ENCODE data around the gene CCDC61. TPM values are rescaled to one million over a fixed set of nuclear protein-coding genes. Genes with fewer than 3 reads are reported as not detected.

CCDC61 gene
- total and polyA plus RNA-seq, 7 donors = 2.9 to 6.2 (median 5.3) TPM

DNA sequence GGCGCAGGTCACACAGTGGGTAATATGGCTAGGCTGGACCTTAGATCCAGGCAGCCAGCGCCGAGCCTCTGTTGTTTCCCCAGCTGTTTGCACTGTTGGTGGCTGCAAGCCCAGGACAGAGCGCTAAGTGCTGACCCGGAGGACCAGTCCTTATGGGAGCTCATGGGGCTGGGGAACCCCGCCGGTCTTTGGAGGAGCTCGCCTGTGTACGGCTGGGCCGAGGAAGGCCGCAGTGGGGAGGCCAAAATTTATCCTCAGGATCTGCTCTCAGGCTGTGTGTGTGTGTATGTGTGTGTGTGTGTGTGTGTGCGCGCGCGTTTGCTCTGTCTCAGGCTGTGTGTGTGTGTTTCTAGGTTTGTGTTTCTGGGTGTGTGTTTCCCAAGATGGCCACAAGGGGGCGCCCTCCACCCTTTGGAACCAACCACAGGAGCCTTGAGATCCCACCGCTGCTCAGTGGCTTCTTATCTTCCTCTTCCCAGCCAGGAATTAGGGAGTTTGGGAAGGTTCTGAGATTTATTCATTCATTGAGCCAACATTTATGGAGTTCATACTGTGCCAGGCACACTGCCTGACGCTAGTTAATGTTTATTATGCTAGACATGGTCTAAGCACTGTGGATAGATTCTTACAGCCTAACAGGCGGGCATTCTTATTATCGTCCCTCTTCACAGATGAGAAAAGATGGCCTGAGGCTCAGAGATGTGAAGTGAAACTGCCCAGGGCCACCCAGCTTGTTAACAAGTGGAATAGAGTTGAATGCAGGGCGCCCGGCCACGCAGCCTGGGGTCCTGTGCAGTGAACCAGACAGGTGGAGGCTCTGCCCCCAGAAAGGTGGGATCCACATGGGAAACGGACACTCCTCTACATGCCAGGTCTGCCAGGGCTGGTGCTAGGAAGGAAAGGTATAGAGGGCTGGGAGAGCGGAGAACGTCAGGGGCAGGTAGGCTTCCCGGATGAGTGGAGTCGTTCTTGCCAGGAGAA is 14.6 kb downstream of the CCDC61 start:
- Histone ChIP-seq H3K36me3 (ENCODE audit: insufficient read depth in 1 of 2, low read depth in 1 of 2) (peaks cover 0 to 5% of the 10 kb centered on the region in 2 donors), H3K27ac (no peak overlapping the region), H3K4me3 (no peak overlapping the region), H3K4me1 (no peaks in the 10 kb centered on the region), H3K9me3 (no peaks in the 10 kb centered on the region), H3K27me3 (ENCODE audit: insufficient read depth in 3 of 3, low read length in 2 of 3) (peaks cover 0 to 21% (median 4%) of the 10 kb centered on the region in 3 donors)
- DNase-seq (peak; percentile 67 to 78), ATAC-seq (peak; percentile 55 to 82 (median 78))
- TF ChIP-seq, protein P1, sequence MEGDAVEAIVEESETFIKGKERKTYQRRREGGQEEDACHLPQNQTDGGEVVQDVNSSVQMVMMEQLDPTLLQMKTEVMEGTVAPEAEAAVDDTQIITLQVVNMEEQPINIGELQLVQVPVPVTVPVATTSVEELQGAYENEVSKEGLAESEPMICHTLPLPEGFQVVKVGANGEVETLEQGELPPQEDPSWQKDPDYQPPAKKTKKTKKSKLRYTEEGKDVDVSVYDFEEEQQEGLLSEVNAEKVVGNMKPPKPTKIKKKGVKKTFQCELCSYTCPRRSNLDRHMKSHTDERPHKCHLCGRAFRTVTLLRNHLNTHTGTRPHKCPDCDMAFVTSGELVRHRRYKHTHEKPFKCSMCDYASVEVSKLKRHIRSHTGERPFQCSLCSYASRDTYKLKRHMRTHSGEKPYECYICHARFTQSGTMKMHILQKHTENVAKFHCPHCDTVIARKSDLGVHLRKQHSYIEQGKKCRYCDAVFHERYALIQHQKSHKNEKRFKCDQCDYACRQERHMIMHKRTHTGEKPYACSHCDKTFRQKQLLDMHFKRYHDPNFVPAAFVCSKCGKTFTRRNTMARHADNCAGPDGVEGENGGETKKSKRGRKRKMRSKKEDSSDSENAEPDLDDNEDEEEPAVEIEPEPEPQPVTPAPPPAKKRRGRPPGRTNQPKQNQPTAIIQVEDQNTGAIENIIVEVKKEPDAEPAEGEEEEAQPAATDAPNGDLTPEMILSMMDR (IDR thresholded peaks at IDR 0.05) = peak; percentile 76
- intact Hi-C loops (cut with DNase I) = no loop called here
- WGBS, 3 donors = 57 to 65% (median 60%) methylated on average over 24 to 28 of the region's 28 CpGs

DNA sequence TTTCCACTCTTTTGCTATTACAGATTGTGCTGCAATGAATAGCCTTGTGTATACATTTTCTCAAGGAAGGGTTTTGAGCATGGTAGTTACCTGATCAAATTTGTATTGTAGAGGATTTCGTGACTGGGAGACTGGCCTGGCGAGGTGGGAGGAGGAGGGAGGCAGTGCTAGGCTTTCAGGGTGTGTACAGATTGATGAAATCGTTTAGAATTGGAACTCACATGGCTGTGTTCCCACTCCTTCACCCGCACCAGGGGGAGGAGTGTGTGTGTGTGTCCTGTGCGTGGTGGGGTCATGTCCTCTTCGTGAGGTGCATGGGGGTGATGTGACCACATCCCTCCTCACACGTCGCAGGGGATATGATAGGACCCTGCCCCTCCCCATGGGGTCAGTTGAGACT is 19.3 kb downstream of the CCDC61 start:
- intact Hi-C loops (cut with DNase I) = no loop called here

DNA sequence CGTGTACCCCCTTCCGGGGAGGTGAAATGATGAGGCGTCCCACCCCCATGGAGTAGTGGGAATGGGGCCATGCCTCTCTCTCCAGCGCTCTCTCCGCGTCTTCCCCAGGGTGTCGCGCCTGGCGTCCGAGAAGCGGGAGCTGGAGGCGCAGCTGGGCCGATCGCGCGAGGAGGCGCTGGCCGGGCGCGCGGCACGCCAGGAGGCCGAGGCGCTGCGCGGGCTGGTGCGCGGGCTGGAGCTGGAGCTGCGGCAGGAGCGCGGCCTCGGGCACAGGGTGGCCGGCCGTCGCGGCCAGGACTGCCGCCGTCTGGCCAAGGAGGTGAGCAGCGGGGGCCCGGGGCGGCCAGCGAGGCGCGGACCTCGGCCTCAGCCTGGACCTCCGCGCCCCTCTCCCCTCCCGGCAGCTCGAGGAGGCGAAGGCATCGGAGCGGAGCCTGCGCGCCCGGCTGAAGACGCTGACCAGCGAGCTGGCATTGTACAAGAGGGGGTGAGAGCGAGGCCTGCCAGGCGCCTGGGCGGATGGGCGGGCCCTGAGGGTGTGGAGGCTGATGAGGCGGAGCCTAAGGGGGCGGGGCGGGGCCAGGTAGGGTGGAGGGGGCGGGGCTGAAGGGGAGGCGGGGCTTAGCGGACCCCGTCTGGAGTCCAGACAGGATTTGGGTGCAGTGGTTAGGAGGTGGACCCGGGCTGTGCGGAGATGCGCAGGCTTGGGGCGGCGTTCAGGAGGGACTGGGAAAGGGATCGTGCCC is 19.8 kb downstream of the CCDC61 start:
- Histone ChIP-seq H3K27me3 (ENCODE audit: insufficient read depth in 3 of 3, low read length in 2 of 3) (peaks cover 0 to 35% (median 19%) of the 10 kb centered on the region in 3 donors), H3K4me3 (peak overlapping the region; percentile 76), H3K4me1 (no peaks in the 10 kb centered on the region), H3K36me3 (ENCODE audit: insufficient read depth in 1 of 2, low read depth in 1 of 2) (no peaks in the 10 kb centered on the region), H3K9me3 (no peaks in the 10 kb centered on the region), H3K27ac (no peak overlapping the region)
- TF ChIP-seq, protein P1 (IDR thresholded peaks at IDR 0.05) = no peak
- peak; percentile 54 to 72 for DNase-seq
- 5 to 8% (median 7%) methylated on average over 57 to 74 of the region's 74 CpGs for WGBS, 3 donors
- peak; percentile 37 to 55 (median 46) for ATAC-seq
- intact Hi-C loops (cut with DNase I) = loop anchor here in 1 of 2 donors (5.0 kb wide), 1 partner anchor 148 kb away; no protein-coding TSS in a partner anchor

More for the DNA sequence above, 19.3 kb downstream of the CCDC61 start:
- H3K36me3 ChIP-seq (ENCODE audit: insufficient read depth in 1 of 2, low read depth in 1 of 2) = no peaks in the 10 kb centered on the region
- no peaks in the 10 kb centered on the region for H3K4me1 ChIP-seq
- peak overlapping the region; percentile 25 for H3K4me3 ChIP-seq
- no peaks in the 10 kb centered on the region for H3K9me3 ChIP-seq
- no peak for ATAC-seq
- H3K27me3 ChIP-seq (ENCODE audit: insufficient read depth in 3 of 3, low read length in 2 of 3) = peaks cover 0 to 35% (median 19%) of the 10 kb centered on the region in 3 donors
- no peak for DNase-seq
- H3K27ac ChIP-seq = no peak overlapping the region
- TF ChIP-seq, protein P1 (IDR thresholded peaks at IDR 0.05) = no peak
- WGBS, 3 donors = 52 to 68% (median 57%) methylated on average over 8 of the region's 8 CpGs

DNA sequence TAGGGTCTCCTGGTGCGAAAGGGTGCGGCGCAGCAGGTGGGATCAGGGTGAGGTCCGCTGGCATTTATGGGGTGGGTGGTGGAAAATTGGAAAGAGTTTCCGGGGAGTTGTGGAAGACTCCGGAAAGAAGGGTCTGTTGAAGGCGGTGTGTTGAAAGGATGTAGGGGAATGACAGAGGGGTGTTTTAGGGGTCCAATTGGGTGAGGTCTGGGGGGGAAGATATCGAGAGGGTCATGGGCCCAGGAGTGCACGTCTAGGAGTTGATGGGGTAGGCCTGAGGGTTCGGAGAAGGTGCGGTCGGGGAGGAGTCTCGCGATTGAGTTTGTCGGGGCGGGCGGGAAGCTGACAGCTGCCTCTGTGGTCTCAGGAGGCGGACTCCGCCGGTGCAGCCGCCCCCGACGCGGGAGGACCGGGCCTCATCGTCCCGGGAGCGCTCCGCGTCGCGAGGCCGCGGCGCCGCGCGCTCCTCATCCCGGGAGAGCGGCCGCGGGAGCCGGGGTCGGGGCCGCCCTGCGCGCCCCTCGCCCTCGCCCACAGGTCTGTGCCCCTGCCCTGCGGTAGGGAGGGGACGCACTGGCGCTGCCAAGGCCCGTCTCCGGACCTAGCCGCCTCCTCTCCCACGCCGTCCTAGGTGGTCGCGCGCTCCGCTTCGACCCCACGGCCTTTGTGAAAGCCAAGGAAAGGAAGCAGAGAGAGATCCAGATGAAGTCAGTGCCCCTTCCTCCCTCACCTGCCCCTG is 20.6 kb downstream of the CCDC61 start:
- Histone ChIP-seq H3K9me3 (no peaks in the 10 kb centered on the region), H3K27me3 (ENCODE audit: insufficient read depth in 3 of 3, low read length in 2 of 3) (peaks cover 0 to 35% (median 21%) of the 10 kb centered on the region in 3 donors), H3K4me3 (peak overlapping the region; percentile 76), H3K36me3 (ENCODE audit: insufficient read depth in 1 of 2, low read depth in 1 of 2) (no peaks in the 10 kb centered on the region), H3K4me1 (no peaks in the 10 kb centered on the region), H3K27ac (no peak overlapping the region)
- intact Hi-C loops (cut with DNase I) = loop anchor here in 1 of 2 donors (5.0 kb wide), 1 partner anchor 149 kb away; no protein-coding TSS in a partner anchor
- DNase-seq (no peak), ATAC-seq (peak; percentile 10 to 24 (median 15))
- WGBS, 3 donors = 3 to 7% (median 3%) methylated on average over 36 to 63 of the region's 63 CpGs
- TF ChIP-seq, protein P1 (IDR thresholded peaks at IDR 0.05) = no peak
